Activated CD4-positive, alpha-beta T cell treated with anti-CD3 and anti-CD28 coated beads, Interleukin-2, amount 50 U/mL, for 24 hours (primary cell): ENCODE measurements around the gene FILIP1L.

Experiments
- DNase-seq, 2 donors: peaks; one replicate each; pipeline ENCODE4 v3.0.0-alpha.2; 2020; ENCODE audit warnings: low read depth in 1 of 2, low spot score in 1 of 2

Gene FILIP1L

DNA sequence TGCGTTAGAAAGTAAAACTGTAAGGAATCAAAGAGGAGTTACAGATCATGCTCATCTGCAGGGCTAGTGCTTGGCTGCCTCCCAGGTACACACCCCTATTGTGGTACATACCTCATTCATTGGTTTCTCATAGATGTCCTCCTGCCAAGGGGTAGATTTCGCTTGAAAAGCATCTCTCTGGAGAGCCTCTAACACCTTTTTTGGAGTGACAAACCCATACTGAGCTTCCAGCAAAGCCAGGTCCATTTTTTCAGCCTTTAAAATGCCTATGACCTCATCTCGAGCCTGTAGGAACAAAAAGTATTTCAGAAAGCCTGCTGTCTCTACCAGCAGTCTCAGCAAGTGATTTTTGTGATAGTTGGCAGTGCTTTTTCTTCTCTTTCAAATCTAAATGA is 184.6 kb downstream of the FILIP1L start:
- DNase-seq = no peak

DNA sequence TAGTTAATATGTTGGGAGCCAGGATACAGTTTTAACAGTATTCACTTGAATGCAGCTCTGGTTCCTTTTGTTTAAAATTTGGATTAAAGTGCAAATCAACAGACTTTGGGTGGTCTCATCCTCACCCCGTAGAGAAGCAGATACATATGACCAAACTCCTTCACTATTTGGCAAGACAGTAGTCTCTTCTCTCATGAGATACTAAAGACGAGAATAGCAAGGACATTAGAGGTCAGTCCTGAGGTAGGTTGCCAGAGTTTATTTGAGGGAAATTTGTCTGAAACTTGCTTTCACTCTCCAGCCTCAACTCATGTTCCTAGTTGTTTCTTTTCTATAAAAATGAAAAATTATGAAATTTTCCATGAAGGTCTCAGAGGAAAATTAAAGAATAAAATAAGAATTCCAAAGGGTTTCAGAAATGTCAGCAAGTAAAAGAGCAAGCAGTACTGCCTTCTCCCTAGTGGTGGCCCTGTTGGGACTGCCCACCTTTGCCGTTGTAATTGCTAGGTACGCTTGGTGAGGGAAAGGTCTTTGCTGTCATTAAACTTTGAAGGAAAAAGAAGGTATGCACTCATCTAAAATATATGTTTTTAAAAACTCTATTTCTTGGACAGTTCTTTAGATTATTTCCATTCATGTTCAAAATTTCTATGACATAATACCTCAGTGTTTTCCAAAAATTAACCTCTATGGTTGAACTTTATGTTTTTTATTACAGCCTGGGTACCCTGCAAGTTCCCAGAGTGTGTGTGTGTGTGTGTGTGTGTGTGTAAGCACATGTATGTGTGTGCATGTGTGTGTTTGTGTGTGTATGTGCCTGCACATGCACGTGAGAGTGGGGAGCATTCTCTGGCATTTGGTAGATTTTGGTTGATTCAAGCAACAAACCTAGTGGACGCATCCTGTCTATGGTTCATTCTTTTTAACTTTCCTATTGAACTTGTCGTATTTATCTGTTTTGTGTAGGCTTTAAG is 185.2 kb downstream of the FILIP1L start:
- no peak for DNase-seq

DNA sequence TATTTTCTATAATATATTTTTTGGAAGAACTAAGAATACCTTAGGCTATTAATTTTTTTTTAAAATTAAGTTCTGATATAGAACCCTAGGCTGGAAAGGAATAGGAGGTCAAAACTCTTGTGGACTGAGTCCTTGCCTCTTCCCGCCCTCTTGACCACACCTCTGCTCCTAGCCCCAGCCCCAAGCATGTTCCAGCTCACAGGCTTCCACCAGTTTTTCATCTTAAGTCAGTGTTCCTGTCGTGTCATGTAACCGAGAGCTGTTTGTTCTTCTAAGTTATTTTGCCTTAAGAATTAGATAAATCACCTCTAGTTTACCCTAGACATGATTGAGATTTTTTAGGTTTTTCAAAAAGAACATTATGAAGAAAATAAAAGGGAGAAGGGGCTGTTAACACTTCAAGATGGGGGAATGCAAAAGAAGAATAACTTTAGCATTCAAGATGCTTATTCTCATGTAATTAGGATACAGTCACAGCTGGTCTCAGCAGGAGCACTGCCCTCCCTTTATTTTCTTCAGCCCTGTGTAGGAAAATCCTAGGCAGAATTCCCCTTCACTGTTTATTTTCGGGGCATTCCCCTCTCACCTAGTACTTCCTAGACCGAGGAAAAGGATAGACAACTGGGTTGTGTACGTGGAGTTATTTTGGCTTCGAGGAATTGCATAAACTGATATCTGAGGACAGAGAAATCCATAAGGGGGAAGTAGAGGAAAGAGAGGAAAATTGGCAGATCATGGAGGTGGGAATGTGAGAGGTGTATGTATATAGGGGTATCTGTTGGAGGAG is 186.4 kb downstream of the FILIP1L start:
- DNase-seq = no peak

DNA sequence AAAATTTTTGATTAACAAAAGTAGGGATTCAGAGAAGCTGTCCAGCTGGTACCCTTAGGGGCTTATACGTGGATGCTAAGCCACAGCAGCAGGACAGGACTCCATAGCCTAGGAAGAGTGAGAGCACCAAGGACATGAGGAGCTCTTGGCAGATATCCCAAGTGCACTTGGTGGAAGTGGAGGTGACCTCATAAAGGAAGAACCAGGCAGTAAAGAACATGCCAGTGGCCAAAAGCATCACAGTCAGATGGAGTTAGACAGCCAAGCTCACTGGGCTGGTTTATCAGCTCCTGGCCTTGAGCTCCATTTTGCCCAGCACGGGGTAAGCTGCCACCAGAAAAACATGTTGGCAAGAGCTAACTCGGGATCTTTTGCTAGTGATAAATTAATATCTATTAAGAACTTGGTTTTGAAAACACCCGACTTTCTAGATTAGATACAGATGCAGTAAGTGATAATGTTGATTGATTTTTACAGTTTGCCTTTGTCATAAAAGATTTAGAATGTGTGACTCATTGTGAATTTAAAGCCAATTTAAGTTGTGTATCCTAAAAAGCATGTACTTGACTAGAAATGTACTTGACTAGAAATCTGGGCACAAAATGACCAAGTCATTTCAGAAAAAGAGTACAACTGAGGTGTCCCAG is 188.6 kb downstream of the FILIP1L start:
- no peak for DNase-seq

DNA sequence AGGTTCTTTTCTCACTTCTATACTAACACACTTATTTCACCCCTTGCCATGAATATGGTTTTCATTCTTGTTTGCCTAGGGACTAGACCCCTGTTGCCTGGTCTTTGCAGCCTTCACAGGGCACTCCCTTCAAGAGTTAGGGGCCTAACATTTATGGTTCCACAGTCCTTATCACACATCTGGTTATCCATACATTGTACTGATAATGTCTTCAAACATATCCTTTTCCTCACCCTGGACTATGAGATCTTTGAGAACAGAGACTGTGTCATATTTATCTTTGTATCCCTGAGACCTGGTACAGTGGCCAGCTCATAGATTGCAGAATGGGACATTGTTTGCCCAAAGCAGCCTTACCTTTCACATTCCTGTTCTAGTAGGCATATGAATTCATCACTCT is 190.4 kb downstream of the FILIP1L start:
- DNase-seq = no peak

DNA sequence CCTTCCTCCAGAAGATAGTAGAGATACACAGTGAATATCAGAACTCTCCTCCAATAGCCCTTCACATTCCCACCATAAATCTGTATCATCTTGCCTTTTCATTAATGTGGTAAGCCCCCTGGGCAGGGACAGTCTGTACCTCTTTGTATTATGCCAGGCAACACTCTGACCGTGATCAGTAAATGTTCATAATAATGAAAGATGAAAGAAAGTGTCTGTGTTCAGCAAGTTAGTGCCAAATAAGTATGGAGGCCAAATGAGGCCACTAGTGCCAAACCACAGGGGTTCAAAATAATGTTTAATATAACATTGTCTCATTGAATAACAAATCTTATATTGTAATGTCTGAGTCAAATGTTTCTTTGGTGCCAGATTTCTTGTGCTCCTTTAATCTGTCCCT is 192.3 kb downstream of the FILIP1L start:
- no peak for DNase-seq

DNA sequence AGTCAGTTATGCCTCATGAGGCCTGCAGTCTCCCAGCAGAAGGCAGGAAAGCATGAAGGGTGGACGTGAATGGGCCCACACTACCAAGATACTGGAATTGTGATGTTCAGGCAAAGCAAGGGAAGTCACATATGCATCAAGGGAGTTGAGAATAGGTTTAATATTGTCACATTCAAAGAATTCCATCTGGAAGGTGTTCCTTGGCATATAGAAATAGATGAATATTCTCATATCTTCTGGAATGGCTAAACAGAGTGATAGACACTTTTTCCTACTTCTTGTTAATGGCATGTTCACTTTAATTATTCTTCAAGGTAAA is 193.0 kb downstream of the FILIP1L start:
- DNase-seq = no peak

DNA sequence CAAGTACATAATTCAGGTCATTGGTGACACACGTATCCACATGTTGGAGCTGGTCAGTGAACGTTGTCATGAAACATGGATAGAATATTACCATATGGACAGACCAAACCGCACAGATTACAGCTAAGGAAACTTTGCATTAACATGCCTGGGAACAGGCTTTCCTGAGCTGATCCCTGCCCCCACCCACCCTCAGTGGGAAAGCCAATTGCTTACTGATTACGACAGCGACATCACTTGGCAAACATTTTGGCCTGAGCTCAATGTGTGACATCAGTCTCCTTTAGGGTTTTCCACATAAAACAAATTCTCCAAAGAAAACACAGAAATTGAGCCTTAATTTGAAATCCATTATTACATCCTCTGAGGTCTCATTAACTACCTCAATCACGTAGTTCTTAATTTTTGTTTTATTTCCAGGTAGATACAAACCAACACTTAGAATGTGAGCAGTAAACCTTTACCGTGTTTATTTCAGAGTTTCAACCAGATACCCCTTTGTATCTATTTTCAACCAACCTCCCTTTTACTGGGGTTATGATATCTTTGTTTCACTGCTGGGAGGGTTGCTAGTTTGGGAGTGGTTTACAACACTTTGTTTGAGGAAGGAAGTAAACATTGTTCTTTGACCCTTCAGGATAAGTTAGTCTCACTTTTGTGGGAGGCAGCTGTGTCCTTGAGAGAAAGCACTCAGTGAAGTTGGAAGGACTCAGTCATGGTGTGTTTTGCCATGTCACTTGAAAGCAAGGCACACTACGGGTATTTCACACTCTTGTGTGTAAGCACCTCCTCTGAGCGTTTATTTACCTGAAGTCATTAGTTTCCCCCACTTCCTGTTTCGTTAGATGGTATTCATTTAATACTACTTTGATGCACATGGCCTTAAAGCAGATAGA is 193.6 kb downstream of the FILIP1L start:
- no peak for DNase-seq

DNA sequence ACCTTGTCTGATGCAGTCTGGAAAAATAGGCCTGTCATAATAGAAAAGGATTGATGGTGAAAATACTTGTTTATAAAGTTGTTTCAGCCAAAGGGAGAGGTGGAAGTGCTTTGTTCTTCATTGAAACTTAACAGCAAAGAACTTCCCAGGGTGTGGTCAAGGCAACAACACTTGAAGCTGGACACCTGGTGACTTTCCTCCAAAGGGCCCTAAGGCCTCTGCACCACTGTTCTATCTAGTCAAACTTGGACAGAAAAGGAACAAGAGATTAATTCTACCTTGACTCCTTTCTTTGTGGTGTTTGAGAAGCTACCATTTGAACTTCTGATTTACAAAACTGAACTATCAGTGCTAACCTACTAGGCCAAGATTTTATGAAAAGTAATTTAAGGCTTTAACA is 194.6 kb downstream of the FILIP1L start:
- DNase-seq = no peak

DNA sequence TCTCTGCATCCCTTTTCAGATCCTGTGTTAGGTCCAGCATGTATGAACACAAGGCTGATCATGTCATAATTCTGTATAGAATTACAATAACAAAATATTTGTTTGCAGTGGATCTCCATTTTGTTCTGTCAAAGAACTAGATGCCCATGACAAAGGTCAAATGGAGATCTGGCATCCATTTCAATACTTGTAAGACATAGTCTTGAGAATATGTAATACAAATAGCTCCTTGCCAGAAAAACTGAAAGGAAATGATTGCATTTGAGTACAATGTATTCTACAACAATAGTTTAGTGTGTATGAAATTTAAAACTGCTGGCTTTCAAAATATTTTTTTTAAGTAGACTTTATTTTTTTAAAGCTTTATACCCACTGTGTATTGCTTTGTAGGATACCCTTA is 195.6 kb downstream of the FILIP1L start:
- no peak for DNase-seq

DNA sequence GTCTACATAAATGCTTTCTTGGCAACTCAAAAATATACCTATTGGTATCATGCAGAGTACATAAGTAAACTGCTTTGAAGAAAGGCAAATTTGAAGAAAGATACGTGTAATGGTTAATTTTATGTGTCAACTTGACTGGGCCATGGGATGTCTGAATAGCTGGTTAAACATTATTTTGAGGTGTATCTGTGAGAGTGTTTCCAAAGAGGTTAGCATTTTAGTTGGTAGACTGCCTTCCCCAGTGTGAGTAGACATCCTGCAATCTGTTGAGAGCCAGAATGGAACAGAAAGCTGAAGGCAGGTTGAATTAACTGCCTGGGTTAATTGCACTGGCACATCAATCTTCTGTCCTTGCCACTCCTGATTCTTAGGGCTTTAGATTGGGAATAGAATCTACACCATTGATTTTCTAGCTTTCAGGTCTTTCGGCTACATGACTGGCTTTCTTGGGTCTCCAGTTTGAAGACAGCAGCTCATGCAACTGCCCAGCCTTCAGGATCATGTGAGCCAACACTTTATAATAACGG is 198.3 kb downstream of the FILIP1L start:
- DNase-seq = no peak

DNA sequence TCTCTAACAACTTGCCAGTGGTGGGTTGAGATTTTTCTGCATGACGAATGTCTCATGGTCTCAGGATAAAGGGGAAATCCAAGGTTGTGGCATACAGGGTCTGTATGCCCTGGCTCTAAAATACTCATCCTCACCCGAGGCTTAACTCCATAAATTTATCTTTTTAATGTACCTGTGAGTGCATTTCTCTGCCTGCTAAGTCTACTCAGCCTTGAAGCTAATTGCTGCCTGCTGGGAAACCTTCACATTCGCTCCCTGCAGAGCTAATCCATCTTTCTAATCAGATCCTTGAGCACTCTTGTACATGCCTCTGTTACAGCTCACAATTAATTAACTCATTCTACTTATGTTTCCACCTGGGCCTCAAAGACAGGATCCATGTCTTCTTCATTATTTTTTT is 202.9 kb downstream of the FILIP1L start:
- no peak for DNase-seq

DNA sequence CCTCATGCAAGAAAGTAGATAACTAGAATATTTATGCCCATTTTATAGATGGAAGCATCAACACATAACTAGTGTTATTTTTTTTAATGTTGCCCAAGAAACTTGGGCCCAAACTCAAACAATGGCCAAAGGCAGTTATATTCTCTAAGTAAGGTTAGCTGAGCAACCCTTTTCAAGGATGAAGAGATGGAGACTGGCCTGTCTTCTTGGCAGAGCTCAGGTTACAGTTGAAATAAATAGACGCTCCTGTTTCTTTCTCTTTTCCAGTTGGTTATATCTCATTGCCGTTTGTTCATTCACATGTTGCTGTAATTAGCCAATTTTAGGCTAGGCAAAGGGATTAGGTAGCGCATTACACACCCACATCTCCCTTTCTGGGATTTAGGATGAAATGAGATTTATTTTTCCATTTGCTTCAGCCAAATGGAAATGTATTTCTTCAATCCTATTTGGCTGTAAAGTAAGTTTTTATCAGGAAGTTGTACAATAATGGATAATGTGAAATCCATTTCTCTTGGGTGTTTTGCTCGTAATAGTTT is 203.5 kb downstream of the FILIP1L start:
- DNase-seq = no peak

DNA sequence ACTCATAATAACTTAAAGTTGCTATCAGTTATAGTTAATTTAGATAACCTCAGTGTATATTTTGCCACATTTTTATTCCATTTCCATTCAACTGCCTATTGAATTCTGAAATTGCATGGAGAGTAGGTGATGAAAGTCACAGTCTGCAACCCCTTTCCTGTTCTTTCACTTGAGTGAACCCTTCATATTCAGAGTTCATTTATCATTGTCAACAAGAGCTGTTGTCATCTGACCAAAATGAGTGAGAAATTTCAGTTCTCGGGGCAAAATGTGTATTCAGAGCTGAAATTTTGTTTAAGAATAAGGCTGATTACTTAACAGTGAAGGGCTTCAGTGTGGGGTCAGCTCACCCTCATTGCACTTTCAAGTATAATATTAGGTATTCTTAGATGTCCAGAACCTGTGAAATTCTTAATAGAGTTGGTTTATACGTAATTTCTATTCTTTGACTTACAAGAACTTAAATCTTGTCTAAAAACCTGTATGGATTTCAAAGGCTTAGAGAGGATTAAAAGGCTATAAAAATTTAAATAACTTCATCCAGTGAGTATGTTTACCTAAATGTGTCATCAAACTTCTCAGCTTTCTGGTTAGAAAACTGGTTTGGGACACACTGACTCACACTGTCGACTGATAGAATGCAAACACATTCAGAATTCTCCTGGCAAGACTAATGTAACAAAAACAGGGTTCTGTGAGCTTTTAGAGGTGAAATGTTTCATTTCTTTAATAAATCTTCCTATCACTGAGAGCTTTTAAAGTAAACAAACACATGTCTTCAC is 204.4 kb downstream of the FILIP1L start:
- no peak for DNase-seq

DNA sequence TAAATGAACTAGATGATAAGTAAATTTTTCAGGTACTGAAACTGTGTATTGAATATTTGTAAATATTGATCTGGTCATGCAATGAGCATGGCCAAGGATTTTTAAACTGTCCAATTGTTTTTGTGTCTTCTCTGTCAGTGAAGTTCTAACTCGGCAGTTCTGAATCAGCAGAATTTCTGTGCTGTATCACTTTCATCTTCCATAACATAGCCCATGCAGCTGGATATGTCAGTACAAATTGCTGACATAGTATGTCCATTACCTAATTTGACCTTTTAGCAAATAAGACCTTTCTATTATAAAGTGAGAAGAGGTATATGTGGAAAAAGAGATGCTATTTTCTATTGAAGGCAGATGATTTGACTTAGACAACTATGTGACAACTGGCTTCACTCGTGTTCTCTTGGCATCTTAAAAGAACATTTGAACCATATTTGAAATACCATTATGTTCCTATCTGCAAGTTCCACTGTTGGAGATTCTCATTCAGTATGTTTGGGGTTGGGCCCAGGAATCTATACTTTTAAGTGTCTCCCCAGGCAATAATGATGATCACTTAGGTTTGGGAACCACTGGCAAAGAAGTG is 206.2 kb downstream of the FILIP1L start:
- no peak for DNase-seq

DNA sequence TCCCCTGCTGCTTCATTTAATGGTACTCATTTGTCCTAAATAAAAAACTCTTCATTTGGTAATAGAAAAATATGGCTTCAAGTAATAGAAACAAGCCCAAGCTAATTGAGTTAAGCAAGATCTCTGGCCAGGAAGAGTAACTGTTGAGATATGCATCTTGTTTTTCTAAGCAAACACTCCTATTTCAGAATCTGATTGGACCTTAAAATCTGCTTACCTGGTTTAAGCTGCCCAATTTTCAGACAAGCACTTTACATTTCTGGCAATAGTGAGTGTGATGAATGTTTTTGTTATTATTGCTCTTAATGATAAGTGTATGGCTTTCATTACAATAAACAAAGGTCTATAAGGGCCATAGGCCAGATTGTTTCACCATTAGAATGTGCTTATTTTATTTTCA is 210.4 kb downstream of the FILIP1L start:
- no peak for DNase-seq

DNA sequence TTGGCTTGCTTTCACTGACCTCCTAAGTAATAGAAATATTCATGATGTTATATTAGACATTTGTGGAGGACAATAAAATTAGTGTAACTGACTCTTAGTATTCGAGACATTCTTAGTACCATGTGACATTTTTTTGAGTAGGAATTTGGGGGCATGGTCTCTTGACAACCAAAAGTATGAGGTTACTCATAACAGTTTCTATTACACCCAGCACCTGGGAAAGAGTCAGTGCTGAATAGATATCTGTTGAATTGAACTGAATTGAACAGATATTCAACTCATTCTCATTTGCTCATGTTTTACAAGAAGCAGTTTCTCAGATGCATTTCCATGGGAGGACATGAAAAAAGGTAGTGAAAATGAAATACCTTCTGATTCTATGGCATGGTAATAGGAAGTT is 212.2 kb downstream of the FILIP1L start:
- no peak for DNase-seq

DNA sequence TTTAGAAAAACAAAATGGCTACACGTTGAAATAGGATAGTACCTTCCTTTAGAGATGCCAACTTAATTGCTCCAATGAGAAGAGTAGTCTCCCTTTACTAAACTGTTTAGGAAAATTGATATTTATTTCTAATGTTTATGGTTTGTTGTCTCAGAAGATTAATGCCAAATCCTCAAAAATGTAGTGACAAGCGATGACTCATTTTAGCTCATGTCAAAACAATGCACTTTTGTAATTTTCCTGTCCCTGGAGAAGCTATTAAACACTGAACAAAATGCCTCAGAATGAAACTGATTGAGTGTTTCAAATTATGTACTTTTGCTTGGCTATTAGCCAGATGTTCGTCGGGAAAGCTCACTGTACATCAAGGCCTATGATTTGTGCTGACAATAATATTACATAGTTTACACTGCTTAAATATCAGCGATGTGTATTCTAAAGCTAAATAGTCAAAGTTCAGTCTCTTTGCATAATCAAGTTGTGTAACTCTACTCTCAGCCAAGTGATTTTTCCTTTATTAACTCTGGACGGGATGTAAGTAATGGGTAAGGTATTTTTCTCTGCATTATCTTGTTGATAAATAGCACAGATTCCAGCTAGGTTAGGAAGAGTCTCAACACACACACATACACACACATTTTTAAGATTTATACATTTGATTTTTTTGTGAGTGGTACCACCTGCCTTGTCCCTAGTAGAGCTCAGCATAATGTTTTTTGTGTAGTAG is 212.9 kb downstream of the FILIP1L start:
- no peak for DNase-seq

DNA sequence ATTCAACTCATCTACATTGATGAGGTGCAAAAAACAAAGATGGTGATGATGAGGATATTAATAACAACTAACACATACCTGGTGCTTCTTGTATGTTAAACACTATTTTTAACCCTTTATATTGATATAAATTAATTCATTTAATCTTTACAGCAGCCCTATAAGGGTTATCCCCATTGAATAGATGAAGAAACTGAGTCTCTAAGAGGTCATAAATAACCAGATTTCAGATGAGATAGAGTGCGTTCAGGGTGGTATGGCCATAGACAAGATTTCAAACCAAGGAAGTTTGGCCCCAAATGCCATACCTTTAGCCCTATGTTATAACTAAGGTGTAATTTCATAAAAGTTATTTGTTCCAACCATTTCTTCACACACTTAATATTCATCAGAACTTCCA is 214.1 kb downstream of the FILIP1L start:
- DNase-seq = no peak
